Caco-2 (cell line): ENCODE measurements around the gene TDG. TPM values are rescaled to one million over a fixed set of nuclear protein-coding genes. Genes with fewer than 3 reads are reported as not detected.

Experiments used
- BruUV-seq: library from RNA; stranded (reverse); fragments of 400-500 nt; replicated peaks from 2 replicates; lab custom pipeline; 2021; lab: Mats Ljungman, UMichigan
- CTCF ChIA-PET: fragments of 300-600 bp; sonication (Branson Sonifier 250); formaldehyde crosslinking; loops from one replicate; lab custom pipeline; 2022; ENCODE audit warnings: antibody characterized with exemption; lab: Charles Lee
- POLR2A ChIA-PET: fragments of 300-600 bp; sonication (Branson Sonifier 250); formaldehyde crosslinking; loops from one replicate; lab custom pipeline; 2022; ENCODE audit warnings: antibody characterized with exemption; lab: Charles Lee
- DNase-seq, 2 experiments: peaks; one replicate each; pipeline versions ENCODE4 v3.0.0 to v3.0.0-alpha.2; 2020 to 2022
- H3K27me3 ChIP-seq: replicated peaks from 2 replicates; pipeline ENCODE4 v1.6.0; 2011; ENCODE audit warnings: low read length; ENCODE audit not compliant: control insufficient read depth, insufficient read depth
- H3K36me3 ChIP-seq: 2 replicates; pipeline ENCODE4 v1.5.1; 2011; ENCODE audit warnings: low read length; ENCODE audit not compliant: control insufficient read depth, insufficient read depth
- H3K4me1 ChIP-seq: fragments of 250-450 bp; sonication (Bioruptor Pico); 2 replicates; pipeline ENCODE4 v1.5.1; 2020; ENCODE audit warnings: mild to moderate bottlenecking
- H3K4me3 ChIP-seq: 2 replicates; pipeline ENCODE4 v1.5.1; 2011; ENCODE audit warnings: low read depth, mild to moderate bottlenecking, control low read depth, low read length
- H3K9me3 ChIP-seq: fragments of 250-450 bp; sonication (Bioruptor Pico); 2 replicates; pipeline ENCODE4 v1.5.1; 2020; ENCODE audit warnings: mild to moderate bottlenecking, moderate library complexity
- H3K27ac Mint-ChIP-seq: one replicate; pipeline ENCODE4 v1.8.0; 2022; ENCODE audit warnings: mixed read lengths; ENCODE audit not compliant: unreplicated experiment
- H3K27me3 Mint-ChIP-seq: one replicate; pipeline ENCODE4 v1.8.0; 2022; ENCODE audit warnings: mixed read lengths; ENCODE audit not compliant: insufficient read depth, unreplicated experiment
- H3K36me3 Mint-ChIP-seq: one replicate; pipeline ENCODE4 v1.8.0; 2022; ENCODE audit warnings: mild to moderate bottlenecking, mixed read lengths; ENCODE audit not compliant: insufficient read depth, unreplicated experiment
- H3K4me1 Mint-ChIP-seq: one replicate; pipeline ENCODE4 v1.8.0; 2022; ENCODE audit warnings: low read depth, mixed read lengths; ENCODE audit not compliant: unreplicated experiment
- H3K4me3 Mint-ChIP-seq: one replicate; pipeline ENCODE4 v1.8.0; 2022; ENCODE audit warnings: mild to moderate bottlenecking, moderate library complexity, mixed read lengths; ENCODE audit not compliant: unreplicated experiment
- H3K9me3 Mint-ChIP-seq: one replicate; pipeline ENCODE4 v1.8.0; 2022; ENCODE audit warnings: mixed read lengths; ENCODE audit not compliant: unreplicated experiment
- intact Hi-C: fragments of 100-400 bp; cut with micrococcal nuclease; formaldehyde crosslinking; loops from one replicate; pipeline ENCODE4 v1.10.0; 2022; ENCODE audit not compliant: unreplicated experiment
- total RNA-seq: library from RNA; stranded (reverse); gene quantifications from 2 replicates; pipeline ENCODE4 v1.2.3, GENCODE V29; 2022
- TF ChIP-seq, protein P1 (sequence below), 2 experiments: fragments of 200-600 bp in 1 of 2; IDR thresholded peaks; 1 replicate in 1 of 2; 2 replicates in 1 of 2; pipeline versions ENCODE4 v1.5.1 to v1.8.0; 2011 to 2022; ENCODE audit warnings: antibody characterized with exemption in 1 of 2, control low read depth in 1 of 2, inconsistent platforms in 1 of 2, low read depth in 1 of 2, low read length in 1 of 2, mild to moderate bottlenecking in 1 of 2, moderate library complexity in 1 of 2; ENCODE audit not compliant: insufficient read depth in 1 of 2, severe bottlenecking in 1 of 2, unreplicated experiment in 1 of 2

TDG gene
- total RNA-seq, 1 experiment from 2014 or later, result 29.5 TPM

DNA sequence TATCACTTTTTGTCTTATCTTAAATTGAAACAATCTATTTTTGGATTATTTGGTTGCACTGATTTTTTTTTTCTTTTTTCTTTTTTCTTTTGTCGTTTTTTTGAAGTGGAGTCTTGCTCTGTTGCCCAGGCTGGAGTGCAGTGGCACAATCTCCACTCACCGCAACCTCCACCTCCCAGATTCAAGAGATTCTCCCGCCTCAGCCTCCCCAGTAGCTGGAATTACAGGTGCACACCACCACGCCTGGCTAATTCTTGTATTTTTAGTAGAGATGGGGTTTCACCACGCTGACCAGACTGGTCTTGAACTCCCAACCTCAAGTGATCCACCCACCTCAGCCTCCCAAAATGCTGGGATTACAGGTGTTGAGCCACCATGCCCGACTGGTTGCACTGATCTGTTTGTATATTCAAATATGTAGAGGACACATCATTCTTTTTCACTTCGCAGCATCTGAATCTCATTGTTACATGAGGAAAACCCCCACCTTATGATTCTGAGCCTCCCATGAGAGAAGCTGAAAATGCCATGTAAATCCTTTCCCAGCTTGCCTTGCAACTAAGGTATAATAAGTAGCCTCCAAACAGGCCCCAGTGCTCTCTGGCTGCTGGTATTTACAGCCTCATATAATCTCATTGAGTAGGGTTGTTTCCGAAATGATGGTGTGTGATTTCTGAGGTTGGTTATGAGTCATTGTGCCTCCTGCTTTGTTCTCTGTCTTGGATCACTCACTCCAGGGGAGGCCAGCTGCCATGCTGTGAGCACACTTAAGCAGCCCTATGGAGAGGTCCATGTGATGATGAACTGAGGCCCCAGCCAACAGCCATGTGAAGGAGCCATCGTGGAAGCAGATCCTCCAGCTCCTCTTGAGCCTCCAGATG, 40.7 kb upstream of the TDG start:
- intact Hi-C loops, result no loop called here
- Histone ChIP-seq H3K4me1 (no peaks in the 10 kb centered on the region), H3K27me3 (no peaks in the 10 kb centered on the region), H3K4me3 (no peak overlapping the region), H3K9me3 (no peaks in the 10 kb centered on the region), H3K36me3 (no peaks in the 10 kb centered on the region)
- POLR2A ChIA-PET, result no interaction called here
- TF ChIP-seq, protein P1, sequence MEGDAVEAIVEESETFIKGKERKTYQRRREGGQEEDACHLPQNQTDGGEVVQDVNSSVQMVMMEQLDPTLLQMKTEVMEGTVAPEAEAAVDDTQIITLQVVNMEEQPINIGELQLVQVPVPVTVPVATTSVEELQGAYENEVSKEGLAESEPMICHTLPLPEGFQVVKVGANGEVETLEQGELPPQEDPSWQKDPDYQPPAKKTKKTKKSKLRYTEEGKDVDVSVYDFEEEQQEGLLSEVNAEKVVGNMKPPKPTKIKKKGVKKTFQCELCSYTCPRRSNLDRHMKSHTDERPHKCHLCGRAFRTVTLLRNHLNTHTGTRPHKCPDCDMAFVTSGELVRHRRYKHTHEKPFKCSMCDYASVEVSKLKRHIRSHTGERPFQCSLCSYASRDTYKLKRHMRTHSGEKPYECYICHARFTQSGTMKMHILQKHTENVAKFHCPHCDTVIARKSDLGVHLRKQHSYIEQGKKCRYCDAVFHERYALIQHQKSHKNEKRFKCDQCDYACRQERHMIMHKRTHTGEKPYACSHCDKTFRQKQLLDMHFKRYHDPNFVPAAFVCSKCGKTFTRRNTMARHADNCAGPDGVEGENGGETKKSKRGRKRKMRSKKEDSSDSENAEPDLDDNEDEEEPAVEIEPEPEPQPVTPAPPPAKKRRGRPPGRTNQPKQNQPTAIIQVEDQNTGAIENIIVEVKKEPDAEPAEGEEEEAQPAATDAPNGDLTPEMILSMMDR (IDR thresholded peaks at IDR 0.05; ENCODE audit: insufficient read depth in 1 of 2, low read depth in 1 of 2, low read length in 1 of 2, severe bottlenecking in 1 of 2, unreplicated experiment in 1 of 2), result no peak
- Mint-ChIP-seq H3K4me3 (no peak overlapping the region), H3K9me3 (no peaks in the 10 kb centered on the region), H3K36me3 (peaks cover 9% of the 10 kb centered on the region), H3K27ac (no peak overlapping the region), H3K4me1 (peaks cover 5% of the 10 kb centered on the region), H3K27me3 (no peaks in the 10 kb centered on the region)
- DNase-seq, result no peak
- no TSS peak for BruUV-seq
- CTCF ChIA-PET, result no interaction called here

DNA sequence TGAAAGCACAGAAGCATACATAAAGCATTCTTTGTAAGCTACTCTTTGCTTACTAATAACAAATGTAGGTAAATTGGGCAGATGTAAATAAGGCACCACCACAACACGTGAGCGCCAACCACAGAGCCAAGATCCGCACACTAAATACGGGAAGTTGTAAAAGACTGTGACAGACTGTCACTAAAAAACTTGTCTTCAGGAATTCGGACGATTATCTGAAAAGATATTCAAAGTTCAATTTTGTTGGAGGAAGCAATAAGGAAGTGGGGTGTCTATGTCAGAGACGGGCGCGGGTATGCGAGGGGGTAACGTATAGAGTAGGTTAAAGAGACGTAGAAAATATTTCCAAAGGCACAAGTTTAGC, 37.0 kb upstream of the TDG start:
- TF ChIP-seq, protein P1 (IDR thresholded peaks at IDR 0.05; ENCODE audit: insufficient read depth in 1 of 2, low read depth in 1 of 2, low read length in 1 of 2, severe bottlenecking in 1 of 2, unreplicated experiment in 1 of 2), result no peak
- Mint-ChIP-seq H3K9me3 (no peaks in the 10 kb centered on the region), H3K27ac (peak overlapping the region; percentile 98), H3K4me3 (peak overlapping the region; percentile 93), H3K36me3 (peaks cover 44% of the 10 kb centered on the region), H3K4me1 (peaks cover 23% of the 10 kb centered on the region), H3K27me3 (no peaks in the 10 kb centered on the region)
- Histone ChIP-seq H3K27me3 (no peaks in the 10 kb centered on the region), H3K4me3 (peak overlapping the region; percentile 61), H3K9me3 (no peaks in the 10 kb centered on the region), H3K4me1 (peaks cover 9% of the 10 kb centered on the region; the same call in 1 of the 2 replicates), H3K36me3 (no peaks in the 10 kb centered on the region)
- intact Hi-C loops, result loop anchor here (1.0 kb wide), 1 partner anchor 50 kb away; no protein-coding TSS in a partner anchor
- CTCF ChIA-PET, result interaction anchor here (0.7 to 1.3 kb wide), 2 partner anchors 14 to 44 kb away, joined by 3 to 4 read pairs; no protein-coding TSS in a partner anchor
- BruUV-seq, result no TSS peak
- POLR2A ChIA-PET, result no interaction called here
- DNase-seq, result peak in 1 of 2 experiments; percentile 19

DNA sequence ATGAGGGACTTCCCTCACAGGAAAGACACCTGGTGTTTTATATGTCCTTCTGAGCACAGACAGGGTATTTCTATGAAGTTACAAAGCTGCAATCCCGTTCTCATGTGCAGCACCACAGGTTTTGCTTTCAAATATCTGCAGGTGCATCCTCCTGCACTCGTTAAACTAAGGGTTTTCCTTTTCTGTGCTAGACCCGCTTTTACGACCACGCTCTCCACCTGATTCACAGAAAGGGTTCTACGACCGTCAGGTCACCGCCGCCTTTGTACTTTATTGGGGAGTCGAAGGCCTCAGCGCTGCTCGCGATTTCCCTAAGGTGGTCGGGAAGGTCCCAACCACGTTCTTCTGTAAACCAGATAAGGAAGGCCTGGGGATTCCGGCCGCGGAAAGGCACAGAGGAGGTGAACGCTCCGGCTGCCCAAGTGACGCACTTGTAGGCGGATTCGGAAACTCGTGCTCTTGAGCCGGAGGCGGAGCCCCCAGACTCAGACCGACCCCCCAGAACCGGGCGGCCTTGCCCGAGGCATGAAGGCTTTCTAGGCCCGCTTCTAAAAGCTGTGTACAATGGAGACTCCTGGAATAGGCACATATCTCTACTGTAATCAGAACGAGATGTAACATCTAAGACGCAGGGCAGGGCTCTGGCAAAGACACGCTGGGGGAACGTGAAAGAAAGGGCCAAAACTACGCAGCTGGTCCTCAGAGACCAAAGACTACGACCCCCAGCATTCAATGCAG, 36.5 kb upstream of the TDG start:
- peaks cover 9% of the 10 kb centered on the region; the same call in 1 of the 2 replicates for H3K4me1 ChIP-seq
- peak; percentile 85 to 91 for DNase-seq
- no peaks in the 10 kb centered on the region for H3K27me3 ChIP-seq
- ChIA-PET POLR2A (interaction anchor here (0.5 to 1.6 kb wide), 13 partner anchors 11 to 359 kb away, joined by 3 to 41 read pairs (median 4); partner anchors contain the start of genes NFYB, NT5DC3 and TDG), CTCF (interaction anchor here (0.9 to 1.7 kb wide), 6 partner anchors 20 to 158 kb away, joined by 3 to 5 read pairs (median 4); partner anchors contain the start of gene TDG)
- Mint-ChIP-seq H3K36me3 (peaks cover 49% of the 10 kb centered on the region), H3K27me3 (no peaks in the 10 kb centered on the region), H3K9me3 (no peaks in the 10 kb centered on the region), H3K4me3 (peak overlapping the region; percentile 93), H3K4me1 (peaks cover 23% of the 10 kb centered on the region), H3K27ac (peak overlapping the region; percentile 98)
- TF ChIP-seq, protein P1 (IDR thresholded peaks at IDR 0.05; ENCODE audit: insufficient read depth in 1 of 2, low read depth in 1 of 2, low read length in 1 of 2, severe bottlenecking in 1 of 2, unreplicated experiment in 1 of 2), result no peak
- BruUV-seq, result TSS peak; percentile 83
- H3K36me3 ChIP-seq, result no peaks in the 10 kb centered on the region
- peak overlapping the region; percentile 61 for H3K4me3 ChIP-seq
- intact Hi-C loops, result loop anchor here (1.0 kb wide), 1 partner anchor 51 kb away; no protein-coding TSS in a partner anchor
- no peaks in the 10 kb centered on the region for H3K9me3 ChIP-seq
